ENCODE measurements around the gene CYP2J2.

DNA sequence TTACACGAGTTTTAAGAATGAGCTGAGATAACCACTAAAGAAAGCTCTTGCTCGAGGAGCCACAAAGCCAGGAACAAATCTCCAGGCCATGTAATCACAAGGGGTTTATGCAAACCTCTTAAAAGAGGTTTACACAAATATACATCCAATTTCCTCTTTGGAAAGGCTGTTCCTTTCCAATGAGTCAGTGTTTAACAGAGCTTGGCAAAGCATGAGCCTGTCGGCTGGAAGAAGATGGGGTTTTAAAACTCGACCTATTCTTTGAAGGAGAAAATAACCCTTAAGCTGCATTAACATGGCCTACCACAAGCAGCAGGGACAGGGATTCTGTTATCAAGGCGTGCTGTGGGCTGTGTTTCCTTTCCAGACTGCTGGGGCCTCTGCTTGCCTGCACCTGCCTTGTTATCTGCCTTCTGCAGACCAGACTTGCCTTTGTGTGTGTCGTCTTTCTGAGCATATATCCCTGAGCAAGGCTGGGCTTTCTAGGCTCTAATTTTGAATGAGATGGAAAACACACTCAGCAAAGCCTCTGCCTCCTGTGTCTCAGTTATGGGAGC is 40.6 kb upstream of the CYP2J2 start:
- TF ChIP-seq, protein P1, sequence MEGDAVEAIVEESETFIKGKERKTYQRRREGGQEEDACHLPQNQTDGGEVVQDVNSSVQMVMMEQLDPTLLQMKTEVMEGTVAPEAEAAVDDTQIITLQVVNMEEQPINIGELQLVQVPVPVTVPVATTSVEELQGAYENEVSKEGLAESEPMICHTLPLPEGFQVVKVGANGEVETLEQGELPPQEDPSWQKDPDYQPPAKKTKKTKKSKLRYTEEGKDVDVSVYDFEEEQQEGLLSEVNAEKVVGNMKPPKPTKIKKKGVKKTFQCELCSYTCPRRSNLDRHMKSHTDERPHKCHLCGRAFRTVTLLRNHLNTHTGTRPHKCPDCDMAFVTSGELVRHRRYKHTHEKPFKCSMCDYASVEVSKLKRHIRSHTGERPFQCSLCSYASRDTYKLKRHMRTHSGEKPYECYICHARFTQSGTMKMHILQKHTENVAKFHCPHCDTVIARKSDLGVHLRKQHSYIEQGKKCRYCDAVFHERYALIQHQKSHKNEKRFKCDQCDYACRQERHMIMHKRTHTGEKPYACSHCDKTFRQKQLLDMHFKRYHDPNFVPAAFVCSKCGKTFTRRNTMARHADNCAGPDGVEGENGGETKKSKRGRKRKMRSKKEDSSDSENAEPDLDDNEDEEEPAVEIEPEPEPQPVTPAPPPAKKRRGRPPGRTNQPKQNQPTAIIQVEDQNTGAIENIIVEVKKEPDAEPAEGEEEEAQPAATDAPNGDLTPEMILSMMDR (IDR thresholded peaks at IDR 0.05; ENCODE audit: poor library complexity, severe bottlenecking) = no peak
- TF ChIP-seq POLR2AphosphoS5 (IDR thresholded peaks at IDR 0.05) = no peak

Measured in neural cell (in vitro differentiated cells).